Activated CD4-positive, alpha-beta T cell treated with anti-CD3 and anti-CD28 coated beads for 24 hours (primary cell): ENCODE data around the gene PPFIA3.
"Not testable (repeated sequence)": the region's sequence is repeated elsewhere in the genome, so short reads cannot be mapped to it uniquely, and the experiment has no call there.

Experiments
- DNase-seq, 2 donors: peaks; one replicate each; pipeline ENCODE4 v3.0.0-alpha.2; 2020; ENCODE audit warnings: low read depth in 2 of 2

Gene PPFIA3

DNA sequence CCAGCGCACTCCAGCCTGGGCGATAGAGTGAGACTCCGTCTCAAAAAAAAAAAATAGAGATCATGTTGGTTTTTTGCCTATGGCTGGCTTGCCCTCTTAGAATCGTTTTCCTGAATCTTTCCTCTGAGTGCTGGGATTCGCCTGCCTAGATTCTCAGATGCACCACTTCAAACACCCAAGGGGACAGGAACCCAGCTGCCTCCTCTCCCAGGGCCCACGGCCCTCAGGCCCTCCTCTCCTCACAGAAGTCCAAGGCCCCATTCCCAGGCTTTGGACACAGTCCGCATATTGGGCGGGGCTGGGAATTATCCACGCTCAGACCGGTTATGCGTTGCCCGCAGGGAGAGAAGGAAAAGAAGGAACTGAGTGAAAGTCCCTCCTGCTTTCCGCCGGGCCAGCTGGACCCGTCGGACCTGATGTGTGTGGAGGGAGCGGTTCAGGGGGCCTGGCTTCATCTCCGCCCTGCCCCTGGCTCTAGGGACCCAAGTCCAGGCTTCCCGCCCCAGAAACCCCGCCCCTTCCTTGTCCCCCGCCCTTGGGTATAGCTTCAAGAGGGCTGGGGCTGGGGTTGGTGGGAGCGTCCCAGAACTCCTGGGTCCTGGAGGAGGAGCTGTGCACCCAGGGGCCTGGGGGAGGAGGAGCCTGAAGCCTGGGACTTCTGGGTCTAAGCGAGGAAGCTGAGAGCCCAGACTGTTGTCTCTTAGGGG, 5.8 kb downstream of the PPFIA3 start:
- no peak for DNase-seq

DNA sequence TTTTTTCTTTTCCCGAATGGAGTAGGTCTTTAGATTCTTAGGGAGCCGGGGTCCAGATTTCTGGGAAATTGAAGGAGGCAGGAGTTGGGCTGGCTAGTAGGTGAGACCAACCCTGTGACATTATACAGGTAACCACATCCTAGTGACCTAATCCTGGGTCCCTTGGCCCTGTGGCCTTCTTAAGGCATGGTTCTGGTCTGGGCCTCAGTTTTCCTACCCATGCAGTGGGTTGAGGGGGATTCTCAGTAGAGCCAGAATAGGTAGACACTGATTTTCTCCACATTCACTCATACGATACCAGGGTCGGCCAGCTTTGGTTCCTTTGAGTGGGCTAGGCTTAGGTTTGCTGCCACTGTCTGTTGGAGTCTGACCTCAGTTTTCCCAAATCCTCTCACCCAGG, 7.2 kb downstream of the PPFIA3 start:
- DNase-seq: no peak

GRCh38 chr19:49127225-49127624, 7.9 kb downstream of the PPFIA3 start:
- DNase-seq: not testable (repeated sequence)

DNA sequence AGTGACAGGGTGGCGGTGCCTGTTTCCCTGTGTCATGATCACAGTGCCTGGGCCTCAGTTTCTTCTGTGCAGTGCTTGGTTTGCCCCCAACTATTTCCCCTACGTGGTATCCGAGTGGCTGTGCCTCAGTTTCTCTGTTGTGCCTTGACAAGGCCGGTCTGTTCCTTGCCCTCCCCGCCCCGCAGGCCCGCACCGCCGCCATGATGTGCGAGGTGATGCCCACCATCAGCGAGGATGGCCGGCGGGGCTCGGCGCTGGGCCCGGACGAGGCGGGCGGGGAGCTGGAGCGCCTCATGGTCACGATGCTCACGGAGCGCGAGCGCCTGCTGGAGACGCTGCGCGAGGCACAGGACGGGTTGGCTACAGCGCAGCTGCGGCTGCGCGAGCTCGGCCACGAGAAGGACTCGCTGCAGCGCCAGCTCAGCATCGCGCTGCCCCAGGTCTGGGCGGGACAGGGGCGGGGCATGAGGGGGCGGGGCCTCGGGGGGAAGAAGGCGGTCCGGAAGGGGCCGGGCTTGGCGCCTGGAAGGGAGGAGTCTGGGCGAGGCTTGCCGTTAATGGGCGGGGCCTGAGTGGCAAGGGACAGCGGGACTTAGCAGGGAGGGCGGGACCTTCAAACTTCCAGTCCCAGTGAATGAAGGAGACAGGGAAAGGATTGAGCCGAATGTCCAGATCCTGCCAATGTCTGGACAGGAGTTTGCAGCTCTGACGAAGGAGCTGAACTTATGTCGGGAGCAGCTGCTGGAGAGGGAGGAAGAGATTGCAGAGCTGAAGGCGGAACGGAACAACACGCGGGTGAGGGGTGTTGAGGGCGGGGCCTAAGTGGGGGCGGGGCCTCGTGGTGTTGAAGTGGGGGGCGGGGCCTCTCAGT, 8.6 kb downstream of the PPFIA3 start:
- peak; percentile 89 to 90 for DNase-seq

- DNase-seq: no peak
Measured at GRCh38 chr19:49128545-49129237, 9.3 kb downstream of the PPFIA3 start.

- no peak for DNase-seq
Measured at GRCh38 chr19:49129238-49129583, 9.9 kb downstream of the PPFIA3 start.

DNA sequence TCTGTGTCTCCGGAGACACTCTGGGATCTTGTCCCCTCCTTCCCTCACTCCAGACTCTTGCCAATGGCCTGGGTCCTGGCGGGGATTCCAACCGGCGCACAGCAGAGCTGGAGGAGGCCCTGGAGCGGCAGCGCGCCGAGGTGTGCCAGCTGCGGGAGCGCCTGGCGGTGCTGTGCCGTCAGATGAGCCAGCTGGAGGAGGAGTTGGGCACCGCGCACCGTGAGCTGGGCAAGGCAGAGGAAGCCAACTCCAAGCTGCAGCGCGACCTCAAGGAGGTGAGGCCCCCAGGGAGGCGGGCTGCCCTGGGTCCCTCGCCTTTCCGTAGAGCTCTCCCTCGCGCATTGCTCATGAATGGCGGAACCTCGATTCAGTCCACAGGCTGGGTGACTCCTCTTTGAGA, 11.0 kb downstream of the PPFIA3 start:
- no peak for DNase-seq

DNA sequence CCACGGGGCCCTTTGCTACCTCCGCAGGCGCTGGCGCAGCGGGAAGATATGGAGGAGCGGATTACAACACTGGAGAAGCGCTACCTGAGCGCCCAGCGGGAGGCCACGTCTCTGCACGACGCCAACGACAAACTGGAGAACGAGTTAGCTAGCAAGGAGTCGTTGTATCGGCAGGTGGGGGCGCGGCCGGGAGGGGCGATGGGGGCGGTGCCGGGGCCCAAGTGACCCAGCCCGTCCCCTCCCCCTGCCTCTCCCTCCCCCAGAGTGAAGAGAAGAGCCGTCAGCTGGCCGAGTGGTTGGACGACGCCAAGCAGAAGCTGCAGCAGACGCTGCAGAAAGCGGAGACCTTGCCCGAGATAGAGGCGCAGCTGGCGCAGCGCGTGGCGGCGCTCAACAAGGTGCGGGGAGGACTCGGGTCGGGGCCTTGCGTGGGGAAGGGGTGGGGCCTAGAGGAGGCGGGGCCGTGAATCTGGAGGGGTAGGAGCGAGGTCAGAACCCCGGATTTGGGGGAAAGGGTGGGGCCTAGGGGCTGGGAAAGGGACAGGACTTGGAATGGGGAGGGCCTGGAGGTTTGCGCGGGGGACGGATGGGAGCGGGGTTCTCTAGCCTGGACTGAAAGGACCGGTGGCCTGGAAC, 13.7 kb downstream of the PPFIA3 start:
- DNase-seq: no peak

DNA sequence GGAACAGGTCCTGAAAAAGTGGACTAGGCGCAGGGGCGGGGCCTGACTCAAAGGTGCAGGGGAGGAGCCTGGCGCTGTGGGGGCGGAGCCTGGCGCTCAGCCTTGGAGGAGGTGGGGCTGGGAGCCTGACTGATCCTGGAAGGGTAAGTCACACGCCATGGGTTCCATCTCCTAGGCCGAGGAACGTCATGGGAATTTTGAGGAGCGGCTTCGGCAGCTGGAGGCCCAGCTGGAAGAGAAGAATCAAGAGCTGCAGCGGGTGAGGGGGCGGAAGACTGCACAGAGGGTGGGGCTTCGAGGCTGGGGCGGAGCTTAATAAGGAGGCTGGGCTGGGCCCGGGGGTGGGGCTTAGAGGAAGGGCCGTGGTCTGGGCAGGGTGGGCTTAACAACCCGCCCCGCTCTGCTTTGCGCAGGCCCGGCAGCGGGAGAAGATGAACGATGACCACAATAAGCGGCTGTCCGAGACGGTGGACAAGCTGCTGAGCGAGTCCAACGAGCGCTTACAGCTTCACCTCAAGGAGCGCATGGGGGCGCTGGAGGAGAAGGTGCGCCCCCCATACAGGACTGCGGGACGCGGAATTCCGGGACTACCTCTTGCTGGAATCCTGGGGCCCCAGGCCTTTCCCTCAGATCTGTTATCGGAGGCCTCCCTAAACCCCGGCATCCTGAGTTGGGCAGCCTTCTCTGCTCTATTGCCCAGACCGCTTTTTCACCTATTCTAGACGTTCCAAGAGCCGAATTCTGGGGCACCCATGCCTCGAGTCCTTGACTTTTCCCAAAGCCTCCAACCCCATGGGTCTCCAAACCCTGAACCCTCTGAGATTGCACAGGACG, 14.5 kb downstream of the PPFIA3 start:
- peak in 1 of 2 donors; percentile 47 for DNase-seq

DNA sequence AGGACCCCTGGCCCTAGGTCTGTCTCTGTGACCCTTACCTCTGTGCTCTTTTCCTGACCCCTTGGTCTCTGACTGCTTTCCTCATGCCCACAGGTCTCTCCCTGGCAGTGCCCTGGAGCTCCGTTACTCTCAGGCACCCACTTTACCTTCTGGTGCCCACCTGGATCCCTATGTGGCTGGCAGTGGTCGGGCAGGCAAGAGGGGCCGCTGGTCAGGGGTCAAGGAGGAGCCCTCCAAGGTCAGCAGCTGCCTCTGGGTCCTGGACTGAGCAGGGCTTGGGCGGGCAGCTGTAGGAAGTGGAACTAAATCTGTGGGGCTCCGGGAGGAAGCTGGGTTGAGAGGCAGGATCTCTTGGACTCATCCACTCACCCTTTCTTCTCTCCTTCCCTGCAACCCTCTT, 16.3 kb downstream of the PPFIA3 start:
- no peak for DNase-seq

DNA sequence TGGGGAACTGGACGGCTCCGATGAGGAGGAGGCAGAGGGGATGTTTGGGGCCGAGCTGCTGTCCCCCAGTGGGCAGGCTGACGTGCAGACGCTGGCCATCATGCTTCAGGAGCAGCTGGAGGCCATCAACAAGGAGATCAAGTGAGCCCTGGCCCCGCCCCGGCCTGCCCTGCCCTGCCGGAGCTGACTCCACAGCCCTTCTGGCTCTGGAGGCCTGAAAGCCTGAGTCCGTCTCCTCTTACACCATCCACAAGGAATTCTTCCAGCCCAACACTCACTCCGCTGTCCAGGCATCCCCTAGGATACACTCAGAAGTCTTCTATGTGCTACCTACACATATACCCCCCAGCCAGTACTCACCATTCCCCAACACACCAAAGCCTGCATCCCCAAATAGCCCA, 17.4 kb downstream of the PPFIA3 start:
- DNase-seq: no peak

- DNase-seq: no peak
Measured at GRCh38 chr19:49140951-49141350, 21.6 kb downstream of the PPFIA3 start.

- no peak for DNase-seq
Measured at GRCh38 chr19:49141352-49141751, 22.0 kb downstream of the PPFIA3 start.

GRCh38 chr19:49142866-49143335, 23.6 kb downstream of the PPFIA3 start:
- peak; percentile 40 to 59 for DNase-seq

- peak; percentile 71 to 78 for DNase-seq
Measured at GRCh38 chr19:49145573-49146407, 26.4 kb downstream of the PPFIA3 start.

- DNase-seq: not testable (repeated sequence)
Measured at GRCh38 chr19:49146408-49146770, 27.0 kb downstream of the PPFIA3 start.

DNA sequence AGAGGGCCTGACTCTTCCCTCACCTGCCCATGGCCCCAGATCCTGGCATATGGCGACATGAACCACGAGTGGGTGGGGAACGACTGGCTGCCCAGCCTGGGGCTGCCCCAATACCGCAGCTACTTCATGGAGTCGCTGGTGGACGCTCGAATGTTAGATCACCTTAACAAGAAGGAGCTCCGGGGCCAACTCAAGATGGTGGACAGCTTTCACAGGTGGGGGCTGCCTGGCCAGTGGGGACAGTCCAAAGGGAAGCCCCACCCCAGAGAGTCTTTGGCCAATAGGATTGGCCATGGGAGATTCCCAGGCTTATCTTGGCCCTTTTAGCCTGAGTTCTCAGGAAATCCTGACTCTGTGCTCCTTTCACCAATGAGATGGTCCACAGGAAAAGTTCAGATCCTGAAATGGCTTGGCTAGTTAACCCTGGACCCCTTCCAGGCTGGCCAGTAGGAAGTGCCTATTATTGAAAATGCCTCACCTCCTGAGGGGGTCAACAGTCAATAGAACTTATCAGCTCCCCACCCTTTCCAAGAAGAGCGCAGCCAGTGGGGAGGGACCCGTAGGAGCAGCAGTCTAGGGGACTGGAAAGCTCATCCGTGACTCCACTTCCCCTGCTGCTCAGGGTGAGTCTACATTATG, 28.8 kb downstream of the PPFIA3 start:
- DNase-seq: no peak

- peak; percentile 71 to 80 for DNase-seq
Measured at GRCh38 chr19:49148784-49149651, 29.7 kb downstream of the PPFIA3 start.

GRCh38 chr19:49149652-49150105, 30.3 kb downstream of the PPFIA3 start:
- no peak for DNase-seq
